CD4-positive, alpha-beta memory T cell (primary cell): ENCODE results near the gene THG1L. TPM values are rescaled to one million over a fixed set of nuclear protein-coding genes. Genes with fewer than 3 reads are reported as not detected.
A peak's percentile ranks its signal among the peaks of the same experiment; 100 is the strongest.
"Not testable (repeated sequence)": the region's sequence is repeated elsewhere in the genome, so short reads cannot be mapped to it uniquely, and the experiment has no call there.

ENCODE experiments used
- CTCF ChIA-PET: fragments of 350-600 bp; sonication (Branson Sonifier 250); formaldehyde crosslinking; loops from one replicate; lab custom pipeline; 2021; ENCODE audit warnings: inconsistent platforms; ENCODE audit not compliant: partially characterized antibody; lab: Charles Lee
- POLR2A ChIA-PET: fragments of 350-600 bp; sonication (Branson Sonifier 250); formaldehyde crosslinking; loops from one replicate; lab custom pipeline; 2021; ENCODE audit not compliant: partially characterized antibody; lab: Charles Lee
- DNase-seq, 5 donors: peaks; one replicate each; pipeline versions ENCODE4 v3.0.0 to v3.0.0-alpha.2; 2020 to 2022; ENCODE audit warnings: mixed read lengths in 1 of 5
- H3K27ac ChIP-seq: one replicate; pipeline ENCODE4 v1.7.0; 2013; ENCODE audit warnings: low read depth, low read length
- H3K27me3 ChIP-seq: 2 replicates; pipeline ENCODE4 v1.7.0; 2013; ENCODE audit warnings: mild to moderate bottlenecking, low read length, moderate library complexity; ENCODE audit not compliant: insufficient read depth
- H3K36me3 ChIP-seq: 2 replicates; pipeline ENCODE4 v1.7.0; 2013; ENCODE audit warnings: mild to moderate bottlenecking, low read length, moderate library complexity; ENCODE audit not compliant: insufficient read depth
- H3K4me1 ChIP-seq: 2 replicates; pipeline ENCODE4 v1.7.0; 2013; ENCODE audit warnings: mild to moderate bottlenecking, low read length, moderate library complexity; ENCODE audit not compliant: insufficient read depth
- H3K4me3 ChIP-seq, 2 donors: one replicate each; pipeline ENCODE4 v1.7.0; 2013; ENCODE audit warnings: low read length in 2 of 2, mild to moderate bottlenecking in 1 of 2
- H3K9me3 ChIP-seq, 2 donors: one replicate each; pipeline ENCODE4 v1.7.0; 2013; ENCODE audit warnings: low read length in 2 of 2, control low read depth in 1 of 2; ENCODE audit not compliant: control insufficient read depth in 1 of 2
- H3K27ac Mint-ChIP-seq, 7 donors: one replicate each; pipeline ENCODE4 v1.8.0; 2020 to 2021; ENCODE audit warnings: mixed read lengths in 7 of 7, mild to moderate bottlenecking in 6 of 7, inconsistent platforms in 3 of 7, moderate library complexity in 3 of 7
- H3K27me3 Mint-ChIP-seq, 2 donors: one replicate each; pipeline ENCODE4 v1.8.0; 2020 to 2021; ENCODE audit warnings: mixed read lengths in 2 of 2
- H3K36me3 Mint-ChIP-seq, 2 donors: one replicate each; pipeline ENCODE4 v1.8.0; 2020 to 2021; ENCODE audit warnings: mixed read lengths in 2 of 2, inconsistent platforms in 1 of 2, mild to moderate bottlenecking in 1 of 2
- H3K4me1 Mint-ChIP-seq, 4 donors: one replicate each; pipeline ENCODE4 v1.8.0; 2020 to 2021; ENCODE audit warnings: mixed read lengths in 4 of 4, mild to moderate bottlenecking in 1 of 4
- H3K4me3 Mint-ChIP-seq, 8 donors: one replicate each; pipeline ENCODE4 v1.8.0; 2020 to 2021; ENCODE audit warnings: mixed read lengths in 8 of 8, mild to moderate bottlenecking in 7 of 8, moderate library complexity in 6 of 8, inconsistent platforms in 3 of 8
- H3K9me3 Mint-ChIP-seq, 8 donors: one replicate each; pipeline ENCODE4 v1.8.0; 2020 to 2021; ENCODE audit warnings: mixed read lengths in 8 of 8, mild to moderate bottlenecking in 5 of 8, inconsistent platforms in 3 of 8, moderate library complexity in 1 of 8
- intact Hi-C: fragments of 100-400 bp; cut with micrococcal nuclease; formaldehyde crosslinking; loops from one replicate; pipeline ENCODE4 v1.15.1; 2023
- polyA plus RNA-seq, 2 donors: library from polyadenylated mRNA; unstranded; fragments of 300-500 nt; fragmentation: Illumina TruSeq; gene quantifications; one replicate each; pipeline ENCODE4 v1.2.3, GENCODE V29; 2021
- total RNA-seq, 2 experiments: library from RNA; stranded (reverse); gene quantifications; one replicate each; pipeline ENCODE4 v1.2.3, GENCODE V29; 2021

The THG1L gene
- total and polyA plus RNA-seq, 4 experiments from 2014 or later, result 5.7 to 10.5 (median 7.9) TPM

DNA sequence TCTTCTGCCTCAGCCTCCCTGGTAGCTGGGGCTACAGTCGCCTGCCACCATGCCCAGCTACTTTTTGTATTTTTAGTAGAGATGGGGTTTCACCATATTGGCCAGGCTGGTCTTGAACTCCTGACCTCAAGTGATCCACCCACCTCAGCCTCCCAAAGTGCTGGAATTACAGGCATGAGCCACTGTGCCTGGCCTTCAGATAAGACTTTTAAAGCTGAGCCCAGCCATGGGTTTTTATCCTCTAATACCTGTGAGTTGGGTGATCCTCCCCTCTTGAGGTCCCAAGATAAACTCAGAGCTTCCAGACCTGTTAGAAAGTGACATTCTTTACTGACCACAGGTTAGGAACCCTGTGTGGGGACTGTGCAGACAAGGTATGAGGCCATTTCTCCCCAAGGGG is 3.4 kb upstream of the THG1L start:
- H3K9me3 ChIP-seq, H3K27ac ChIP-seq, POLR2A ChIA-PET, H3K4me1 ChIP-seq, H3K4me3 Mint-ChIP-seq, H3K27me3 ChIP-seq, intact Hi-C loops, H3K36me3 Mint-ChIP-seq, H3K36me3 ChIP-seq, H3K9me3 Mint-ChIP-seq, H3K27me3 Mint-ChIP-seq, H3K4me3 ChIP-seq, DNase-seq: not testable (repeated sequence)
- CTCF ChIA-PET, result interaction anchor here (1.0 to 6.0 kb wide), 2 partner anchors 10 to 15 kb away, joined by 3 to 33 read pairs; partner anchors contain the start of gene LSM11
- Mint-ChIP-seq H3K27ac (peak overlapping the region in 1 of 7 donors; percentile 37), H3K4me1 (peaks cover 11 to 22% (median 17%) of the 10 kb centered on the region in 4 donors)

DNA sequence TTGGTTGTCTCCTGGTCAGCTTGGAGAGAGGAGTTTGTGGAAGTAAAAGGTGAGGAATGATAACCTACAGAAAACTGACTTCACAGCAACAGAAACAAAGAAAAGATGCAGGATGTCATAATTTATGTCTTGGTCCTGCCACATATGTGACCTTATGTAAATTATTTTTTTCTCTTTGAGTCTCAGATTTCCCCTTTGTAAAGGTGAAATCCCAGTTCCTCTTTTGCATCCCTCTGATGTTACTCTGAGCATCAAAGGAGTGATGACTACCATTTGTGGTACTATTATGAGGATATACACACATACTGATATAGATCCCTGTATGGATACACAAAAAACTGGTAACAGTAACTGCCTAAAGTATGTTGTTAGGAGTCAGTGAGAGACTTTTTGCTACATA is 1.4 kb upstream of the THG1L start:
- POLR2A ChIA-PET, result interaction anchor here (2.3 kb wide), 1 partner anchor 14 kb away, joined by 31 read pairs; the partner anchor contains the start of gene LSM11
- H3K27ac Mint-ChIP-seq, result peak overlapping the region in 2 of 7 donors; percentile 57 to 98
- intact Hi-C loops, result no loop called here

GRCh38 chr5:157730900-157731271 is 334 bp upstream of the THG1L start:
- intact Hi-C loops, result loop anchor here (1.0 kb wide), 2 partner anchors 12 to 128 kb away; partner anchors contain the start of genes CLINT1 and LSM11
- POLR2A ChIA-PET, result interaction anchor here (0.6 to 2.3 kb wide), 10 partner anchors 13 to 588 kb away, joined by 3 to 31 read pairs (median 4); partner anchors contain the start of genes LSM11, MED7 and SOX30
- no peaks in the 10 kb centered on the region for H3K27me3 Mint-ChIP-seq

More for the DNA sequence above, 1.4 kb upstream of the THG1L start:
- Histone ChIP-seq H3K36me3 (no peaks in the 10 kb centered on the region), H3K27me3 (no peaks in the 10 kb centered on the region), H3K4me1 (peaks cover 10% of the 10 kb centered on the region), H3K4me3 (no peak overlapping the region), H3K9me3 (no peaks in the 10 kb centered on the region), H3K27ac (no peak overlapping the region)
- Mint-ChIP-seq H3K4me3 (peak overlapping the region in 1 of 8 donors; percentile 46), H3K9me3 (no peaks in the 10 kb centered on the region), H3K27me3 (no peaks in the 10 kb centered on the region), H3K4me1 (peaks cover 11 to 24% (median 18%) of the 10 kb centered on the region in 4 donors), H3K36me3 (peaks cover 4 to 13% of the 10 kb centered on the region in 2 donors)
- DNase-seq, result no peak
- CTCF ChIA-PET, result interaction anchor here (2.2 to 6.0 kb wide), 3 partner anchors 9 to 14 kb away, joined by 7 to 34 read pairs (median 33); partner anchors contain the start of gene LSM11

DNA sequence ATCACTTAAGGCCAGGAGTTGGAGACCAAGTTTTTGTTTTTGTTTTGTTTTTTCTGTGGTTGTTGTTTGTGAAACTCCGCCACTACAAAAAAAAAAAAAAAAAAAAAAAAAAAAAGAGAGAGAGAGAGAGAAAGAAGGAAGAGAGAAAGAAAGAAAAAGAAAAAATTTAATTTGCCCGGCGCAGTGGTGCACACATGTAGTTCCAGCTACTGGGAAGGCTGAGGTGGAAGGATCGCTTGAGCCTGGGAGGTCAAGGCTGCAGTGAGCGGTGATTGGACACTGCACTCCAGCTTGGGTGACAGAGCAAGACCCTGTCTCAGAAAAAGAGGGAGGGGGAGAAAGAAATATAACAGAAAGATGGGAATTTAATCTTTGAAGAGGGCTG is 902 bp downstream of the THG1L start:
- Mint-ChIP-seq H3K4me3 (peak overlapping the region; percentile 94 to 100 (median 98)), H3K36me3 (peaks cover 8 to 21% of the 10 kb centered on the region in 2 donors), H3K9me3 (no peaks in the 10 kb centered on the region), H3K4me1 (peaks cover 11 to 24% (median 18%) of the 10 kb centered on the region in 4 donors), H3K27me3 (no peaks in the 10 kb centered on the region), H3K27ac (peak overlapping the region in 6 of 7 donors; percentile 42 to 98 (median 97))
- Histone ChIP-seq H3K9me3 (no peaks in the 10 kb centered on the region), H3K4me1 (peaks cover 10% of the 10 kb centered on the region), H3K4me3 (no peak overlapping the region), H3K27me3 (no peaks in the 10 kb centered on the region), H3K36me3 (peaks cover 4% of the 10 kb centered on the region), H3K27ac (peak overlapping the region; percentile 82)
- intact Hi-C loops, result no loop called here
- no peak for DNase-seq
- POLR2A ChIA-PET, result interaction anchor here (0.7 to 2.3 kb wide), 8 partner anchors 11 to 589 kb away, joined by 3 to 31 read pairs (median 4); partner anchors contain the start of genes LSM11, MED7 and SOX30
- CTCF ChIA-PET, result interaction anchor here (0.6 to 6.0 kb wide), 6 partner anchors 10 to 292 kb away, joined by 3 to 34 read pairs (median 4); partner anchors contain the start of gene LSM11

More at GRCh38 chr5:157730900-157731271, 334 bp upstream of the THG1L start:
- Histone ChIP-seq H3K4me1 (peaks cover 10% of the 10 kb centered on the region), H3K9me3 (no peaks in the 10 kb centered on the region), H3K36me3 (peaks cover 1% of the 10 kb centered on the region), H3K4me3 (peak overlapping the region; percentile 79 to 90), H3K27ac (peak overlapping the region; percentile 82), H3K27me3 (no peaks in the 10 kb centered on the region)
- Mint-ChIP-seq H3K9me3 (no peaks in the 10 kb centered on the region), H3K4me1 (peaks cover 11 to 24% (median 18%) of the 10 kb centered on the region in 4 donors), H3K36me3 (peaks cover 4 to 15% of the 10 kb centered on the region in 2 donors), H3K4me3 (peak overlapping the region; percentile 94 to 100 (median 98)), H3K27ac (peak overlapping the region; percentile 94 to 99 (median 97))
- no peak for DNase-seq
- CTCF ChIA-PET, result interaction anchor here (0.8 to 6.0 kb wide), 6 partner anchors 10 to 300 kb away, joined by 3 to 34 read pairs (median 5); partner anchors contain the start of gene LSM11

- DNase-seq, result no peak
- Histone ChIP-seq H3K36me3 (peaks cover 7% of the 10 kb centered on the region), H3K9me3 (no peaks in the 10 kb centered on the region), H3K27me3 (no peaks in the 10 kb centered on the region), H3K4me1 (peaks cover 10% of the 10 kb centered on the region), H3K4me3 (no peak overlapping the region), H3K27ac (no peak overlapping the region)
- Mint-ChIP-seq H3K27ac (peak overlapping the region in 4 of 7 donors; percentile 59 to 98 (median 72)), H3K27me3 (no peaks in the 10 kb centered on the region), H3K4me1 (peaks cover 11 to 24% (median 18%) of the 10 kb centered on the region in 4 donors), H3K36me3 (peaks cover 11 to 24% of the 10 kb centered on the region in 2 donors), H3K4me3 (peak overlapping the region in 4 of 8 donors; percentile 9 to 100 (median 14)), H3K9me3 (no peaks in the 10 kb centered on the region)
- ChIA-PET POLR2A (interaction anchor here (0.7 kb wide), 1 partner anchor 11 kb away, joined by 3 read pairs; the partner anchor contains the start of gene LSM11), CTCF (interaction anchor here (1.3 to 6.0 kb wide), 3 partner anchors 9 to 14 kb away, joined by 5 to 34 read pairs (median 33); partner anchors contain the start of gene LSM11)
- intact Hi-C loops, result no loop called here
Observed at GRCh38 chr5:157732596-157733262, 1.5 kb downstream of the THG1L start.

DNA sequence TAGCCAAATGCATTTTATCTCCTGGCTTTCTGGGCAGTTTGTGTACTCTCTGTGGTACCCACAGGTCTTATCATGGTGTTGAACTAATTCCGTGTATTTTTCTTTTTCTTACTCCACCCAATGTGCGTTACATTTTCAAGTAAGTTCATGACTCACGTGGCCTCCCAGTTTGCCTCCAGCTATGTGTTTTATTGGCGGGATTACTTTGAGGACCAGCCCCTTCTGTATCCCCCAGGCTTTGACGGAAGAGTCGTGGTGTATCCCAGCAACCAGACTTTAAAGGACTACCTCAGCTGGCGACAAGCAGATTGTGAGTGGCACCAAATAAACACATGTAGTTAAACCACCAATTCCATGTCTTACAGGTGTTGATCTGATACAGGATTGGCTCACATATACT is 3.2 kb downstream of the THG1L start:
- no peaks in the 10 kb centered on the region for H3K9me3 ChIP-seq
- Mint-ChIP-seq H3K9me3 (no peaks in the 10 kb centered on the region), H3K27me3 (no peaks in the 10 kb centered on the region), H3K4me3 (no peak overlapping the region), H3K27ac (no peak overlapping the region), H3K4me1 (peaks cover 11 to 24% (median 18%) of the 10 kb centered on the region in 4 donors), H3K36me3 (peaks cover 21 to 25% of the 10 kb centered on the region in 2 donors)
- ChIA-PET POLR2A (no interaction called here), CTCF (interaction anchor here (1.3 kb wide), 1 partner anchor 9 kb away, joined by 8 read pairs; the partner anchor contains the start of gene LSM11)
- no peaks in the 10 kb centered on the region for H3K27me3 ChIP-seq
- peaks cover 13% of the 10 kb centered on the region for H3K36me3 ChIP-seq
- peaks cover 10% of the 10 kb centered on the region for H3K4me1 ChIP-seq
- H3K4me3 ChIP-seq, result no peak overlapping the region
- no peak for DNase-seq
- no peak overlapping the region for H3K27ac ChIP-seq
- intact Hi-C loops, result no loop called here

DNA sequence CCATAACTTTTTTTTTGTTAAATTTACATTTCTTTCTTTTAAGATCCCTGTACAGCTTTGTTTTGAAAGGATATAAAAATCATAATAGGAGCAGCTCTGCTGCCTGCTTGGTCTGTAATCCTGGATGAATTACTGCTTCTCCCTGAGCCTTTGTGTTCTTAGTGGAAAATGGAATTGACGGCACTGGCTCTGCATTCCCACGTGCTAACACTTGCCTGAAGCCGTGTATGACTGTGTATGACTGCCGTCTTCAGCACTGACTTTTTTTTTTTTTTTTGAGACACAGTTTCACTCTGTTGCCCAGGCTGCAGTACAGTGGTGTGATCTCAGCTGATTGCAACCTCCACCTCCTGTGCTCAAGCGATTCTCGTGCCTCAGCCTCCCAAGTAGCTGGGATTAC is 4.8 kb downstream of the THG1L start:
- Mint-ChIP-seq H3K4me3 (no peak overlapping the region), H3K36me3 (peaks cover 22 to 25% of the 10 kb centered on the region in 2 donors), H3K9me3 (no peaks in the 10 kb centered on the region), H3K4me1 (peaks cover 10 to 25% (median 18%) of the 10 kb centered on the region in 4 donors), H3K27ac (no peak overlapping the region), H3K27me3 (no peaks in the 10 kb centered on the region)
- intact Hi-C loops, result no loop called here
- no peak overlapping the region for H3K27ac ChIP-seq
- ChIA-PET CTCF (interaction anchor here (0.7 kb wide), 1 partner anchor 19 kb away, joined by 3 read pairs; no protein-coding TSS in a partner anchor), POLR2A (no interaction called here)
- H3K4me3 ChIP-seq, result no peak overlapping the region
- H3K36me3 ChIP-seq, result peaks cover 17% of the 10 kb centered on the region
- DNase-seq, result no peak
- no peaks in the 10 kb centered on the region for H3K27me3 ChIP-seq
- no peaks in the 10 kb centered on the region for H3K9me3 ChIP-seq
- peaks cover 5% of the 10 kb centered on the region for H3K4me1 ChIP-seq
